IPS-20b (cell line): Measurements from ENCODE around the gene ZMYM4.
A peak's percentile ranks its signal among the peaks of the same experiment; 100 is the strongest.

Source experiments
- H3K27ac ChIP-seq: one replicate; pipeline ENCODE4 v1.5.1; 2013; ENCODE audit warnings: low read length
- H3K27me3 ChIP-seq: 2 replicates; pipeline ENCODE4 v1.6.1; 2013; ENCODE audit warnings: mild to moderate bottlenecking, low read length, inconsistent platforms; ENCODE audit not compliant: insufficient read depth
- H3K36me3 ChIP-seq: 2 replicates; pipeline ENCODE4 v1.6.1; 2013; ENCODE audit warnings: low read depth, mild to moderate bottlenecking, inconsistent platforms, low read length, moderate library complexity; ENCODE audit not compliant: insufficient read depth
- H3K4me1 ChIP-seq: 2 replicates; pipeline ENCODE4 v1.6.1; 2013; ENCODE audit warnings: mild to moderate bottlenecking, control low read depth, inconsistent platforms, low read length, moderate library complexity; ENCODE audit not compliant: insufficient read depth
- H3K4me3 ChIP-seq: 2 replicates; pipeline ENCODE4 v1.5.1; 2013; ENCODE audit warnings: mild to moderate bottlenecking, low read length, inconsistent platforms
- H3K9ac ChIP-seq: 2 replicates; pipeline ENCODE4 v1.6.1; 2013; ENCODE audit warnings: low read depth, mild to moderate bottlenecking, inconsistent platforms, low read length, moderate library complexity
- H3K9me3 ChIP-seq: 2 replicates; pipeline ENCODE4 v1.6.1; 2013; ENCODE audit warnings: mild to moderate bottlenecking, low read depth, low read length, inconsistent platforms; ENCODE audit not compliant: insufficient read depth

Gene ZMYM4

GRCh38 chr1:35382107-35382506, 113.6 kb downstream of the ZMYM4 start:
- Histone ChIP-seq H3K4me1 (no peaks in the 10 kb centered on the region), H3K9ac (no peak overlapping the region), H3K36me3 (peaks cover 27% of the 10 kb centered on the region), H3K9me3 (no peaks in the 10 kb centered on the region), H3K4me3 (no peak overlapping the region), H3K27ac (no peak overlapping the region), H3K27me3 (no peaks in the 10 kb centered on the region)

- Histone ChIP-seq H3K9ac (no peak overlapping the region), H3K4me3 (no peak overlapping the region), H3K9me3 (no peaks in the 10 kb centered on the region), H3K4me1 (peaks cover 14% of the 10 kb centered on the region), H3K36me3 (peaks cover 44% of the 10 kb centered on the region), H3K27ac (no peak overlapping the region), H3K27me3 (no peaks in the 10 kb centered on the region)
These were observed 117.8 kb downstream of the ZMYM4 start for GRCh38 chr1:35386290-35386689.

- no peak overlapping the region for H3K27ac ChIP-seq
- H3K4me1 ChIP-seq: peaks cover 20% of the 10 kb centered on the region
- H3K9ac ChIP-seq: no peak overlapping the region
- no peak overlapping the region for H3K4me3 ChIP-seq
- H3K27me3 ChIP-seq: no peaks in the 10 kb centered on the region
- H3K36me3 ChIP-seq: peaks cover 41% of the 10 kb centered on the region
- no peaks in the 10 kb centered on the region for H3K9me3 ChIP-seq
These were observed 118.5 kb downstream of the ZMYM4 start for GRCh38 chr1:35386959-35387358.

- H3K9ac ChIP-seq: peak overlapping the region; percentile 37; the same call in 1 of the 2 replicates
- H3K36me3 ChIP-seq: peaks cover 64% of the 10 kb centered on the region
- peak overlapping the region; percentile 36; the same call in 1 of the 2 replicates for H3K4me3 ChIP-seq
- H3K27ac ChIP-seq: peak overlapping the region; percentile 72
- H3K4me1 ChIP-seq: peaks cover 39% of the 10 kb centered on the region
- H3K27me3 ChIP-seq: no peaks in the 10 kb centered on the region
- H3K9me3 ChIP-seq: no peaks in the 10 kb centered on the region
These were observed 122.3 kb downstream of the ZMYM4 start for GRCh38 chr1:35390600-35391494.

GRCh38 chr1:35394386-35394785, 125.9 kb downstream of the ZMYM4 start:
- no peak overlapping the region for H3K27ac ChIP-seq
- no peaks in the 10 kb centered on the region for H3K9me3 ChIP-seq
- H3K4me1 ChIP-seq: peaks cover 39% of the 10 kb centered on the region
- no peak overlapping the region for H3K4me3 ChIP-seq
- peaks cover 67% of the 10 kb centered on the region for H3K36me3 ChIP-seq
- H3K9ac ChIP-seq: no peak overlapping the region
- H3K27me3 ChIP-seq: no peaks in the 10 kb centered on the region

GRCh38 chr1:35398739-35399138, 130.2 kb downstream of the ZMYM4 start:
- H3K9me3 ChIP-seq: no peaks in the 10 kb centered on the region
- no peak overlapping the region for H3K27ac ChIP-seq
- H3K4me3 ChIP-seq: no peak overlapping the region
- no peak overlapping the region for H3K9ac ChIP-seq
- peaks cover 6% of the 10 kb centered on the region; the same call in 1 of the 2 replicates for H3K4me1 ChIP-seq
- no peaks in the 10 kb centered on the region for H3K27me3 ChIP-seq
- H3K36me3 ChIP-seq: peaks cover 79% of the 10 kb centered on the region

GRCh38 chr1:35401049-35401448, 132.5 kb downstream of the ZMYM4 start:
- Histone ChIP-seq H3K27ac (no peak overlapping the region), H3K36me3 (peaks cover 79% of the 10 kb centered on the region), H3K4me1 (no peaks in the 10 kb centered on the region), H3K9me3 (no peaks in the 10 kb centered on the region), H3K9ac (no peak overlapping the region), H3K4me3 (no peak overlapping the region), H3K27me3 (no peaks in the 10 kb centered on the region)

- Histone ChIP-seq H3K36me3 (peaks cover 76% of the 10 kb centered on the region), H3K9ac (no peak overlapping the region), H3K4me1 (no peaks in the 10 kb centered on the region)
These were observed 137.6 kb downstream of the ZMYM4 start for GRCh38 chr1:35406103-35406502.

GRCh38 chr1:35407743-35408142, 139.2 kb downstream of the ZMYM4 start:
- Histone ChIP-seq H3K36me3 (peaks cover 69% of the 10 kb centered on the region), H3K9me3 (0 out of 2 replicates have a peak, but pooled peaks cover 4% of the 10 kb centered on the region), H3K4me3 (no peak overlapping the region), H3K27ac (no peak overlapping the region), H3K27me3 (no peaks in the 10 kb centered on the region), H3K4me1 (no peaks in the 10 kb centered on the region), H3K9ac (no peak overlapping the region)

More at GRCh38 chr1:35406103-35406502, 137.6 kb downstream of the ZMYM4 start:
- Histone ChIP-seq H3K27ac (no peak overlapping the region), H3K4me3 (no peak overlapping the region), H3K27me3 (no peaks in the 10 kb centered on the region), H3K9me3 (0 out of 2 replicates have a peak, but pooled peaks cover 4% of the 10 kb centered on the region)

GRCh38 chr1:35408925-35409324, 140.4 kb downstream of the ZMYM4 start:
- Histone ChIP-seq H3K27ac (no peak overlapping the region), H3K9me3 (0 out of 2 replicates have a peak, but pooled peaks cover 4% of the 10 kb centered on the region), H3K4me1 (no peaks in the 10 kb centered on the region), H3K27me3 (no peaks in the 10 kb centered on the region), H3K4me3 (no peak overlapping the region), H3K36me3 (peaks cover 72% of the 10 kb centered on the region), H3K9ac (no peak overlapping the region)

GRCh38 chr1:35426097-35426586, 157.6 kb downstream of the ZMYM4 start:
- H3K4me1 ChIP-seq: no peaks in the 10 kb centered on the region
- no peak overlapping the region for H3K27ac ChIP-seq
- no peak overlapping the region for H3K9ac ChIP-seq
- no peaks in the 10 kb centered on the region for H3K9me3 ChIP-seq
- H3K36me3 ChIP-seq: peaks cover 14% of the 10 kb centered on the region
- no peaks in the 10 kb centered on the region for H3K27me3 ChIP-seq
- H3K4me3 ChIP-seq: no peak overlapping the region

- Histone ChIP-seq H3K9me3 (no peaks in the 10 kb centered on the region), H3K27ac (no peak overlapping the region), H3K9ac (no peak overlapping the region), H3K36me3 (peaks cover 9% of the 10 kb centered on the region), H3K4me1 (no peaks in the 10 kb centered on the region), H3K4me3 (no peak overlapping the region), H3K27me3 (no peaks in the 10 kb centered on the region)
These were observed 159.9 kb downstream of the ZMYM4 start for GRCh38 chr1:35428360-35428759.
